K562 (cell line): Measurements from ENCODE around the gene CEACAM18. TPM values are rescaled to one million over a fixed set of nuclear protein-coding genes. Genes with fewer than 3 reads are reported as not detected.

Experiments used
- CHD4 ChIP-seq: fragments of 200-600 bp; sonication (generic); IDR thresholded peaks from 3 replicates; pipeline ENCODE4 v1.6.1; 2012; ENCODE audit warnings: low read depth, mild to moderate bottlenecking, mixed read lengths, low read length, inconsistent platforms; ENCODE audit not compliant: insufficient read depth, insufficient replicate concordance, poor library complexity, severe bottlenecking
- EP300 ChIP-seq: IDR thresholded peaks from 2 replicates; pipeline ENCODE4 v1.6.1; 2012; ENCODE audit warnings: low read length, improper control_type of control experiment
- FOS ChIP-seq: IDR thresholded peaks from 3 replicates; pipeline ENCODE4 v1.6.1; 2011; ENCODE audit not compliant: insufficient read length; ENCODE audit errors: extremely low read depth
- PTTG1 ChIP-seq: fragments of 450-650 bp; IDR thresholded peaks from 2 replicates; pipeline ENCODE4 v1.6.1; 2016; ENCODE audit warnings: low read depth, mild to moderate bottlenecking, missing genetic modification characterization, missing compliant biosample characterization
- TCF7 ChIP-seq: sonication (generic); IDR thresholded peaks from 2 replicates; pipeline ENCODE4 v1.6.1; 2016; ENCODE audit warnings: antibody characterized with exemption, borderline replicate concordance
- ZNF124 ChIP-seq: sonication (generic); formaldehyde crosslinking; IDR thresholded peaks from 2 replicates; pipeline ENCODE4 v1.8.1; 2022; ENCODE audit warnings: missing genetic modification reagents
- ZNF507 ChIP-seq: conservative IDR thresholded peaks from 2 replicates; pipeline ENCODE4 v1.6.1; 2017; ENCODE audit warnings: missing genetic modification characterization, missing compliant biosample characterization
- polyA plus RNA-seq, 8 experiments: library from polyadenylated mRNA; depleted of rRNA in 4 of 8; stranded (reverse) in 5 of 8; unstranded in 3 of 8; fragments of >200 nt; fragmentation: Nextera tagmentation in 2 of 8; fragmentation: Illumina TruSeq in 1 of 8; extraction: Ambion mirVana in 2 of 8; extraction: Trizol in 1 of 8; gene quantifications; 2 replicates each; pipeline versions ENCODE4 v1.2.1 to v1.2.3, GENCODE V29; 2011 to 2014; ENCODE audit warnings: inconsistent platforms in 1 of 8, missing spikeins in 1 of 8
- total RNA-seq, 7 experiments: library from RNA; depleted of rRNA in 6 of 7; stranded (reverse); fragments of >200 nt in 6 of 7; fragmentation: Illumina TruSeq in 2 of 7; extraction: Trizol in 2 of 7; gene quantifications; 2 replicates each; pipeline versions ENCODE4 v1.2.1 to v1.2.3, GENCODE V29; 2011 to 2021; ENCODE audit warnings: low replicate concordance in 1 of 7
- TF ChIP-seq, protein P1 (sequence below): fragments of 200-600 bp; sonication (generic); IDR thresholded peaks from one replicate; pipeline ENCODE4 v1.6.1; 2012; ENCODE audit warnings: mild to moderate bottlenecking, low read depth, low read length, inconsistent platforms
- TF ChIP-seq, protein P2 (sequence below), 2 experiments: fragments of 450-650 bp; IDR thresholded peaks; 2 replicates each; pipeline ENCODE4 v1.6.1; 2016
- TF ChIP-seq, protein P3 (sequence below): fragments of 250-450 bp; sonication (Bioruptor Pico); IDR thresholded peaks from 2 replicates; pipeline ENCODE4 v1.4.0; 2020; ENCODE audit warnings: mild to moderate bottlenecking, moderate library complexity

Gene CEACAM18
- total and polyA plus RNA-seq, 9 of the 15 experiments (the other 6 are each of a cell fraction or from before 2014, with no cell fraction given) = 0.08 to 0.24 (median 0.15) TPM; not detected in 3

DNA sequence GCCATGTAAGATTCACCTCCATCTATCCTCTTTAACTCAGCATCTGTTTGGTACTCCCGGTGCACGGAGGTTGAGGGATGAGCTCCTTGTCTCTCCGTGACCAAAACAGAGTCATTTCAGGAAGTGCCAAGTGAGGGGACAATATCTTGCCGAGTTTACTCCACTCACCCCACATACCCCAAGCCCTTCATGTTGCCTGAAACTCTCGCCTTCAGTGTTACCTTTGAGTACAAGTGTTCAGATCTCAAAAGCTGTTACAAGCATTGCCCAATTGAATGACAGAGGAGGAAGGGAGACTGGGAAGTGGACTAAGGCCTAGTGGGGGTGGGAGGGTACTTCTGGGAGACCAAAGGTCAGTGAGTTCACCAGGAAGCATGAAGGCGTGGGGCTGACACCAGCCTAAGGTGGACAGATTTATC is 29.3 kb downstream of the CEACAM18 start (continued):
- TF ChIP-seq, protein P1, sequence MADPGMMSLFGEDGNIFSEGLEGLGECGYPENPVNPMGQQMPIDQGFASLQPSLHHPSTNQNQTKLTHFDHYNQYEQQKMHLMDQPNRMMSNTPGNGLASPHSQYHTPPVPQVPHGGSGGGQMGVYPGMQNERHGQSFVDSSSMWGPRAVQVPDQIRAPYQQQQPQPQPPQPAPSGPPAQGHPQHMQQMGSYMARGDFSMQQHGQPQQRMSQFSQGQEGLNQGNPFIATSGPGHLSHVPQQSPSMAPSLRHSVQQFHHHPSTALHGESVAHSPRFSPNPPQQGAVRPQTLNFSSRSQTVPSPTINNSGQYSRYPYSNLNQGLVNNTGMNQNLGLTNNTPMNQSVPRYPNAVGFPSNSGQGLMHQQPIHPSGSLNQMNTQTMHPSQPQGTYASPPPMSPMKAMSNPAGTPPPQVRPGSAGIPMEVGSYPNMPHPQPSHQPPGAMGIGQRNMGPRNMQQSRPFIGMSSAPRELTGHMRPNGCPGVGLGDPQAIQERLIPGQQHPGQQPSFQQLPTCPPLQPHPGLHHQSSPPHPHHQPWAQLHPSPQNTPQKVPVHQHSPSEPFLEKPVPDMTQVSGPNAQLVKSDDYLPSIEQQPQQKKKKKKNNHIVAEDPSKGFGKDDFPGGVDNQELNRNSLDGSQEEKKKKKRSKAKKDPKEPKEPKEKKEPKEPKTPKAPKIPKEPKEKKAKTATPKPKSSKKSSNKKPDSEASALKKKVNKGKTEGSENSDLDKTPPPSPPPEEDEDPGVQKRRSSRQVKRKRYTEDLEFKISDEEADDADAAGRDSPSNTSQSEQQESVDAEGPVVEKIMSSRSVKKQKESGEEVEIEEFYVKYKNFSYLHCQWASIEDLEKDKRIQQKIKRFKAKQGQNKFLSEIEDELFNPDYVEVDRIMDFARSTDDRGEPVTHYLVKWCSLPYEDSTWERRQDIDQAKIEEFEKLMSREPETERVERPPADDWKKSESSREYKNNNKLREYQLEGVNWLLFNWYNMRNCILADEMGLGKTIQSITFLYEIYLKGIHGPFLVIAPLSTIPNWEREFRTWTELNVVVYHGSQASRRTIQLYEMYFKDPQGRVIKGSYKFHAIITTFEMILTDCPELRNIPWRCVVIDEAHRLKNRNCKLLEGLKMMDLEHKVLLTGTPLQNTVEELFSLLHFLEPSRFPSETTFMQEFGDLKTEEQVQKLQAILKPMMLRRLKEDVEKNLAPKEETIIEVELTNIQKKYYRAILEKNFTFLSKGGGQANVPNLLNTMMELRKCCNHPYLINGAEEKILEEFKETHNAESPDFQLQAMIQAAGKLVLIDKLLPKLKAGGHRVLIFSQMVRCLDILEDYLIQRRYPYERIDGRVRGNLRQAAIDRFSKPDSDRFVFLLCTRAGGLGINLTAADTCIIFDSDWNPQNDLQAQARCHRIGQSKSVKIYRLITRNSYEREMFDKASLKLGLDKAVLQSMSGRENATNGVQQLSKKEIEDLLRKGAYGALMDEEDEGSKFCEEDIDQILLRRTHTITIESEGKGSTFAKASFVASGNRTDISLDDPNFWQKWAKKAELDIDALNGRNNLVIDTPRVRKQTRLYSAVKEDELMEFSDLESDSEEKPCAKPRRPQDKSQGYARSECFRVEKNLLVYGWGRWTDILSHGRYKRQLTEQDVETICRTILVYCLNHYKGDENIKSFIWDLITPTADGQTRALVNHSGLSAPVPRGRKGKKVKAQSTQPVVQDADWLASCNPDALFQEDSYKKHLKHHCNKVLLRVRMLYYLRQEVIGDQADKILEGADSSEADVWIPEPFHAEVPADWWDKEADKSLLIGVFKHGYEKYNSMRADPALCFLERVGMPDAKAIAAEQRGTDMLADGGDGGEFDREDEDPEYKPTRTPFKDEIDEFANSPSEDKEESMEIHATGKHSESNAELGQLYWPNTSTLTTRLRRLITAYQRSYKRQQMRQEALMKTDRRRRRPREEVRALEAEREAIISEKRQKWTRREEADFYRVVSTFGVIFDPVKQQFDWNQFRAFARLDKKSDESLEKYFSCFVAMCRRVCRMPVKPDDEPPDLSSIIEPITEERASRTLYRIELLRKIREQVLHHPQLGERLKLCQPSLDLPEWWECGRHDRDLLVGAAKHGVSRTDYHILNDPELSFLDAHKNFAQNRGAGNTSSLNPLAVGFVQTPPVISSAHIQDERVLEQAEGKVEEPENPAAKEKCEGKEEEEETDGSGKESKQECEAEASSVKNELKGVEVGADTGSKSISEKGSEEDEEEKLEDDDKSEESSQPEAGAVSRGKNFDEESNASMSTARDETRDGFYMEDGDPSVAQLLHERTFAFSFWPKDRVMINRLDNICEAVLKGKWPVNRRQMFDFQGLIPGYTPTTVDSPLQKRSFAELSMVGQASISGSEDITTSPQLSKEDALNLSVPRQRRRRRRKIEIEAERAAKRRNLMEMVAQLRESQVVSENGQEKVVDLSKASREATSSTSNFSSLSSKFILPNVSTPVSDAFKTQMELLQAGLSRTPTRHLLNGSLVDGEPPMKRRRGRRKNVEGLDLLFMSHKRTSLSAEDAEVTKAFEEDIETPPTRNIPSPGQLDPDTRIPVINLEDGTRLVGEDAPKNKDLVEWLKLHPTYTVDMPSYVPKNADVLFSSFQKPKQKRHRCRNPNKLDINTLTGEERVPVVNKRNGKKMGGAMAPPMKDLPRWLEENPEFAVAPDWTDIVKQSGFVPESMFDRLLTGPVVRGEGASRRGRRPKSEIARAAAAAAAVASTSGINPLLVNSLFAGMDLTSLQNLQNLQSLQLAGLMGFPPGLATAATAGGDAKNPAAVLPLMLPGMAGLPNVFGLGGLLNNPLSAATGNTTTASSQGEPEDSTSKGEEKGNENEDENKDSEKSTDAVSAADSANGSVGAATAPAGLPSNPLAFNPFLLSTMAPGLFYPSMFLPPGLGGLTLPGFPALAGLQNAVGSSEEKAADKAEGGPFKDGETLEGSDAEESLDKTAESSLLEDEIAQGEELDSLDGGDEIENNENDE = no peak
- TF ChIP-seq ZNF507 (tag) (no peak), FOS (no peak), TCF7 (no peak), CHD4 (no peak), PTTG1 (tag) (peak; percentile 33; the same call in 1 of the 2 replicates), ZNF124 (CRISPR knock-in tag) (no peak), EP300 (no peak)
- TF ChIP-seq, protein P2, sequence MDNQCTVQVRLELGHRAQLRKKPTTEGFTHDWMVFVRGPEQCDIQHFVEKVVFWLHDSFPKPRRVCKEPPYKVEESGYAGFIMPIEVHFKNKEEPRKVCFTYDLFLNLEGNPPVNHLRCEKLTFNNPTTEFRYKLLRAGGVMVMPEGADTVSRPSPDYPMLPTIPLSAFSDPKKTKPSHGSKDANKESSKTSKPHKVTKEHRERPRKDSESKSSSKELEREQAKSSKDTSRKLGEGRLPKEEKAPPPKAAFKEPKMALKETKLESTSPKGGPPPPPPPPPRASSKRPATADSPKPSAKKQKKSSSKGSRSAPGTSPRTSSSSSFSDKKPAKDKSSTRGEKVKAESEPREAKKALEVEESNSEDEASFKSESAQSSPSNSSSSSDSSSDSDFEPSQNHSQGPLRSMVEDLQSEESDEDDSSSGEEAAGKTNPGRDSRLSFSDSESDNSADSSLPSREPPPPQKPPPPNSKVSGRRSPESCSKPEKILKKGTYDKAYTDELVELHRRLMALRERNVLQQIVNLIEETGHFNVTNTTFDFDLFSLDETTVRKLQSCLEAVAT (IDR thresholded peaks at IDR 0.05) = 0 out of 4 replicates have a peak, but pooled peaks of 1 of the 2 experiments have one; percentile 12
- TF ChIP-seq, protein P3, sequence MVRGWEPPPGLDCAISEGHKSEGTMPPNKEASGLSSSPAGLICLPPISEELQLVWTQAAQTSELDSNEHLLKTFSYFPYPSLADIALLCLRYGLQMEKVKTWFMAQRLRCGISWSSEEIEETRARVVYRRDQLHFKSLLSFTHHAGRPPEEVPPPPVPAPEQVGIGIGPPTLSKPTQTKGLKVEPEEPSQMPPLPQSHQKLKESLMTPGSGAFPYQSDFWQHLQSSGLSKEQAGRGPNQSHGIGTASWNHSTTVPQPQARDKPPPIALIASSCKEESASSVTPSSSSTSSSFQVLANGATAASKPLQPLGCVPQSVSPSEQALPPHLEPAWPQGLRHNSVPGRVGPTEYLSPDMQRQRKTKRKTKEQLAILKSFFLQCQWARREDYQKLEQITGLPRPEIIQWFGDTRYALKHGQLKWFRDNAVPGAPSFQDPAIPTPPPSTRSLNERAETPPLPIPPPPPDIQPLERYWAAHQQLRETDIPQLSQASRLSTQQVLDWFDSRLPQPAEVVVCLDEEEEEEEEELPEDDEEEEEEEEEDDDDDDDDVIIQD (CRISPR knock-in tag) = no peak
